ENCODE results near the gene TOMM6.

Gene TOMM6

DNA sequence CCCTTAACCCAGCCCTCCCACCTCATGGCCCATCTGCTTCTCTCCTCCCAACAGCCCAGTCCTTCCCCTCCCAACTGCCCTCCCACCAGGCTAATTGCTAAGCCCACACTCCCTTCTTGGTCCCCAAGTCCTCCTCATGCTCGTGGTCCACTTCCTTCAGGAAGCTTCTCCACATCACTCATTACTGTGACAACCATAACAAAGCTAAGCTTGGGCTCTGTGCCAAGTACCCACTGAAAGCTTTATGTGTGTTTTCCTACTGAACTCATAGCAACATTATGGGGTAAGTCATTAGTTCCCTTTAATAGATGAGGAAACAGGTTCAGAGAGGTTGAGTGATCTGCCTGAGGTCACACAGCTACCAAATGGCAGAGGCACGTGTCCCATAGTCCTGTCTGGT is 24.0 kb upstream of the TOMM6 start:
- no peak for DNase-seq (ENCODE audit: low read depth)

DNA sequence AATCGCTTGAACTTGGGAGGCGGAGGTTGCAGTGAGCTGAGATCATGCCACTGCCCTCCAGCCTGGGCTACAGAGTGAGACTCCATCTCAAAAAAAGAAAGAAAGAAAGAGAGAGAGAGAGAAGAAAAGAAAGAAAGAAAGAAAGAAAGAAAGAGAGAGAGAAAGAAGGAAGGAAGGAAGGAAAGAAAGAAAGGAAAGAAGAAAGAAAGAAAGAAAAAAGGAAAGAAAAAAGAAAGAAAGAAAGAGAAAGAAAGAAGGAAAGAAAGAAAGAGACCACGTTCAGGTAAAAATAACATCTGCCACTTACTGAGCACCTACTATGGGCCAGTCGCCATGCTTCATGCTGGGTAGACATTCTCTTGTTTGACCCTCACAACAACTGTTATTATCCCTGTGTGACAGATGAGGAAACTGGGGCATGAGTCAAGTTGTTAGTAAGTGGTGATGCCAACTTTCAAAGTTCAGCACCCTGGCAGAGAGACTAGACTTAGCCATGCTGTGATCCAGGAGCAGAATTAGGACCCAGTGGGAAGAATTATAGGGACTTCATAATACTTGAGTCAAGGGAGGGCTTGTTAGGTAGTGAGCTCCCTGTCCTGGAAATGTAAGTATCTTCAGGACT is 21.3 kb upstream of the TOMM6 start:
- DNase-seq (ENCODE audit: low read depth), result peak; percentile 27

DNA sequence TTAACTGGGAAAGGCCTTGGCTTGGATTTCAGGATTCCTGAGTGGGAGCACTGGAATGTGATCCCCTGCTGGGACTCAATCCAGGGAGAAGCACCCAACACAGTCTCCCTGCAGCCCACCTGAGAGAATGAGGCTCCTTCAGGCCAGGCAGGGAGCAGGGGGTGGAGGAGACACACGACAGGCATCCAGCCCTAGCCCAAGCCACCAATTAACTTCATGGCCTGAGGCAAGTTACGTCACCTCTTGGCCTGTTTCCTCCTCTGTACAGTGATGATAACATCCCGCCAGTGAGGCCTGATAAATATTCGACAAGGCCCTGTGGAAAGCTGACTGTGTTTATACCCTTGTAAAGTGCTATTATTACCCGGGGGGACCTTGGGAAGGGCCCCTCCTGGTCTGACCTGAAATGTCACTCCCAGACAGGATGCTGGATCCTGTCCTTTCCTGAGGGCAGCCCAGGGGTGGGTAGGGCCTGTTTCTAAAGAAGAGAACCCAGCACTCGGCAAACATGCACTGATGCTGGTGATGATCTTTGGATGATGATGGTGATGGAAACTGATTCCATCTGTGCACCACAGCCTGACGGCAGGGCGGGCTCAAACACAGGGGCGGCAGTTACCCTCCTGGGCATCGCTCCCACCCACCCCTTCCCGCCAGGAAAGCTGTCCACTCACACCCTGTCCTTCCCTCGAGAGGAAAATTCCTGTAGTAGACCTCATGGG is 20.2 kb upstream of the TOMM6 start:
- DNase-seq (ENCODE audit: low read depth), result peak; percentile 95

DNA sequence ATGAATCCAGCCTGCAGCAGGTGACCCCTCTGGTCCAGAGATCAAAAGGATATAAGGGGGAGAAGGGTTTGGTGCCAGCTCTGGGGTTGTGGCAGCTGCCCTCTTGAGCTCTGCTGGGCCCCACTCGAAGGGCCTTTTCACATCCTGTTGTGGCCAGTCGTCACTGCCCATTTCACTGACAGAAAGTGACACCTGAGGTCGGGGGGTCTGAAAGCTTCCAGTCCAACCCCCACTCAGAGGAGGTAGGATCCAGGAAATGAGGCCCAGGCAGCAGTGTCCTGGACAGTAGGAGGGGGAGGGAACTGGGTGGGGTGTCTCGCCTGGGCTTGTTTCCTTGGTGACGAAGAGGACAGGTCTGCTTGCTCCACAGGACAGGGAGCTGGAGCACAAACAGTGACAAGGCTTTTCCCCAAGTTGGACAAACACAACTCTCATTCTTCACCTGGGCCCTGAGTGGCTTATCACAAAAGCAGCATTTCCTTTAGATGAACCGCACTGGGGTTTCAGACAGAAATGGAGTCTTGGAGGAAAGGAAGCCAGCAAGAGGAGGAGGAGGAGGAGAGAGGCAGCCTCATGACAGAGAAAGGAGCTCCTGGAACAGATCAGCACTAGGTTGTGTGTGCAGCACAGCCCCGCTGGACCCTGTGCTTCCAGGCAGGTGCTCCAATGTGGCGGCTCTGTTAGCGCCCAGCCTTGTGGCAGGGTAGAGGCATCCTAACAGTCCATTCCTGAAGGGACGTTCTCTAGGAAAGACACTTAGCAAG is 18.8 kb upstream of the TOMM6 start:
- DNase-seq (ENCODE audit: low read depth), result no peak

DNA sequence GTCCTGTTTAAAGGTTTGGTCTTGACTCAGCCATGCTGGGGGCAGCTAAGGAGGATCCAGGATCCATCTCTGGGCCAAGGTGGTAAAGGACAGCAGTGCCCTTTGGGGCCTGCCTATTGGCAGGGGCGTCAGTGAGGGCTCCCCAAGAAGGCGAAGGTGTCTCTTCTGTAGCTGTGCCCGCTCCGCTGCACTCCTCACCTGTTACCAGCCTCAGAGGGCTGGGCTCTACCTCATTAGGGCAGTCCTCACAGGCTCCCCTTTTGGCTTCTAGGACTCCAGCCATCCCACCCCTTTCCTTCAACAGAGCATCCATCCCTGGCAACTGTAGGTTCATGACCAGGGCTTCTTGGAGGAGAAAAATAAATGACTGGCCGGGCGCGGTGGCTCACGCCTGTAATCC is 18.1 kb upstream of the TOMM6 start:
- no peak for DNase-seq (ENCODE audit: low read depth)

DNA sequence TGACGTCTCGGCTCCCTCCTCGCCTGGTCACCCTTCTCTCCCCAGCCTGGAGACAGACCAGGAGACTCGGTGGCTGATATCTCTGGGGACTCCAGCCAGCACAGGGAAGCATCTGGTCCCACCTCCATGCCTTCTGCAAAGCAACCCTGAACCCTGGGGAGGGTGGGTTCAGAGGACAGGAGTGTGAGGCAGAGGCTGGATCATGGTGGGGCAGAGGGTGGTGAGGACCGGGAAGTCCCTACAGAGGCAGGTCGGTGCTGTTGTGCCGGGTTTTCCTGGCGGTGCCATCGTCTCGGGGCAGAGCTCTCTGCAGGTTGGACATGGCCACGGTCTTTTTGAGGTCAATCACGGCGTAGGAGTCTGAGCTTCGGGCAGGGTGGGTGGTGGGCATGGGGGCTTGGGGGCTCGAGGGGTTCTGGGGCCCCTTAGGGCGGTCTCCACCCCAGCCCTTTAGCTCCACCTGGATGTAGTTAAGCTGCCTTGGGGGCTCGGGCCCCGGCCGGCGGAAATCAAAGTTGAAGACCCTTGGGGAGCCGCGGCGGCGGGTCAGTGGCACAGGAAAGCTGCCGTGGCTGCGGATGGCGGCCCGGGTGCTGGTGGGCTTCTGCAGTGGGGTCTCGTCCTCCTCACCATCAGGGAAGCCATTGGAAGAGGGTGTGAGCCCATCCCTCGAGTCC is 17.0 kb upstream of the TOMM6 start:
- no peak for DNase-seq (ENCODE audit: low read depth)

DNA sequence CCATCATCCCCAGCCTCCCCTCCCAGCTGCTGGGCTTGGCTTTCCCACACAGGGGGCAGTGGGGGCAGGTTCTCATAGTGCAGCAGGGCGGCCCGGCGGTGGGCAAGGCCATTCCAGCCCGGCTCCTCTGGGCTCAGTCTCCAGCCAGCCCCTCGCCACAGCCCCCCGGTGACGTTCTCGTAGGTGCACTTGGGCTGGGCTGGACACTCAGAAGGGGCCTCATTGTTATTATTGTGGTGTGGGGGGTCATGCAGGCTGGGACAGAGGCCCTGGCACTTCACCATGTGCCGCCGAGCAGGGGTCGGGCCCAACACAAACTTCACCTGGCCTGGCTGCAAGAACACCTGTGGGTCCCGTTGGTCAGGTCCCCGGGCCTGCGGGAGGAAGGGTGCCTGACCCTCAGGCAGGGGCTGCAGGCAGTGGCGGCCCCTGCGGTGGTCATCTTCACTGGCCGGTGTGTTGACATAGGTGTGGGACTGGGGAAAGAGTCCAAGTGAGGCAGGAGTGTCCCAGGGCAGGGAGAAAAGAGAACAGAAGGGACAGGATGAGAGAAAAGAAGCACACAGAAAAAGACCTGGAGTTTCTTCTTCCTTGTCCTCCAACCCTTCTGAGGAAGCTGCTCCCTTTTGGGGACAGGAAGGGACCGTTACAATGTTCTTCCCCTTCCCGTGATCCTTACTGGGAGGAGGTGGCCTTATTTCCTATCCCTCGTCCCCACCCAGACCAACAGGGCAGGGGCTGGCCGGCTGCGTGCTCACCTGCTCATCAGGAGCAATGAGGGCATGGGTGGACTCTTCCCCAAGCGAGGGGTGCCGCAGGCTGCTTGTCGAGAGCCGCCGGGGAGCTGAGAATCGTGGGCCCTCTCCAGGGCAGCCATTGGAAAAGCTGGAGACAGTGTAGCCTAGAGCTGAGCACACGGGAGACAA is 16.2 kb upstream of the TOMM6 start:
- no peak for DNase-seq (ENCODE audit: low read depth)

DNA sequence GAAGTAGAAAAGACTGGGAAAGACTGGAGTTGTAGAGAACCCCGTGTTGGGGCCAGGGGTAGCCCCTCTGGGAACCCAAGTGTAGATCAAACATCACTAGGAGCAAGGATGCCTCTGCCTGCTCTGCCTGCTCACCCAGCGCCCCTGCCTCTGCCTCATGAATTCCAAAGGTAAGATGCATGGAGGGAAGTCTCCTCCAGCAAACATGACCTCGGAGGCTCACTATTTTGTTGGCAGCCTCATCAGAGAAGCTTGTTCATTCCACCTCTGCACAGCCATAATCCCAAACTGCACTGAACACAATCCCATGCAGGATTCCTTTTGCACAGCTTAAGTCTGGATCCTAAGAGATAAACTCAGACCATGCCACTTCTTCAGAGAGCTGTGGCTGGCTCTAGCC is 12.7 kb upstream of the TOMM6 start:
- DNase-seq (ENCODE audit: low read depth), result no peak

DNA sequence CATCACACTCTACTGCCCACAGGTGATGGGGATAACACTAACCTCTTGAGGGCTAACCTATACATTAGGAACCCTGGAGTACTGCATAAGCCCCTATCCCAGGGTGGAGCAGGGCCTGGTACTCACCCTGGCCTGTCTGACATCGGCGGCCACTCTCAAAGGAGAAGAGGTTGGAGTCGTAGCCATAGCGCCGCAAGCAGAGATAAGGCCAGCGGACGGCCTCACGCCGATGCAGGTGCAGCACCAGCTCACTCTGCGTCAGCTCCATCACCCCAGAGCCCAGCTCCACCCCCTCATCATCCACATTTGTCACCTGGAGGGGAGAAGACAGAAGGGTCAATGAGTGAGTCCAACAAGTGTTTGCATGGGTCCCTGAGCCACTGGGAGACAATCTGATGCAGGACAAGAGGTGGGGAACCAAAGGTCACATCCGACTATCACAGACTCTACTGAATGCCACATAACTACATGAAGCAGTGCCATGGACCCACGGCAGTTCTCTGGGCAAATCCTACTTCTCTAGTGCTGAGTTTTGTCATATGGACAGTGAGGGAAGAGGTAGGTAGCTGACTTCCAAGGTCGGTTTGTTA is 12.1 kb upstream of the TOMM6 start:
- no peak for DNase-seq (ENCODE audit: low read depth)

DNA sequence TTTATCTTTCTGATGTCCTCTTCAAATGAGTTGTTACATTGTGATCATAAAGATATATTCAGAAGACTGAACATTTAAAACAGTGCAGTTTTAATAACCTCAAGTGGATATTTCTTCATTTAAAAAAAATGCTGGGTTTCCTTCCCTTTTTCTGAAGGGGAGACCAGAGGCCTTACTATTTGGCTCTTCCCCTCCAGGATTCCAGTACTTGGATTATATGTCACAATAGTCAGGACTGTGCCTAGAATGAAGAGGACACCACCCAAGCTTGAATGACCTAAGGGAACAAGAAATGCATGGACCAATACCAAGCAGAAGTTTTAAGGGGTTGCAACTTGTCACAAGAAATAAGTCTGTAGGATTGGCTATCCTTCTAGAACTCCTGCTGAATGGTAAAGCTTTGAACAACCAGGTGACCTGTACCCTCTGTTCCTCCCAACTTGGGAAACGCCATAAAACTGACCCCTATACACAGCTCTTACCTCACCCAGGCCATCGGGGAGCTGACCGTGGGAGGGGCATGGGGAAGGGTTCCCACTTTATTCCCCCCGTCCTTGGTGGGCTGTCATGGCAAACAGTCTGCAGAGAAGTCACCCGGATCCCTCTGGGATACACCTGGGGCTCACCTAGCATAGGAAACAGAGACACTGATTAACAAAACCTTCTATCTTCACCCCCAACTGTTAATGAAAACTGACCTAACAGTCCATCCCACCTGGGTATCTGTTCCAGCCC is 9.8 kb upstream of the TOMM6 start:
- DNase-seq (ENCODE audit: low read depth), result no peak

DNA sequence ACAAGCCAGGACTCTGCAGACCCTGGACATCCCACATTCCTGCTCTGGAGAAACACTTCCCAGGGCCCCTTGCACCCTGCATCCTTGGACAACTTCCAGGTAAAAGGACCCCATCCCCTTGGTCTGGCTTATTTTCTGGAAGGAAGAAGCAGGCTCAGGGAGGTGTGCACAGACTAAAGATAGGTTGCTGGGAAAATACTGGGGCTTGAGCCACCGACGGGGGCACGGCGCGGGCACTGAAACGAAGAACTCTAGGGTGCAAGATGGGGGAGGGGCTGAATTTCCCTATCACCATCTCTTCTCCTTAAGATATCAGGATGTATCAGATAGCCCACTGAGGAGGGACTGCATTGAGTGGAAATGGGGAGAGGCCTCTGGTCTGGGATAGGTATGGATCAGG is 8.6 kb upstream of the TOMM6 start:
- no peak for DNase-seq (ENCODE audit: low read depth)

DNA sequence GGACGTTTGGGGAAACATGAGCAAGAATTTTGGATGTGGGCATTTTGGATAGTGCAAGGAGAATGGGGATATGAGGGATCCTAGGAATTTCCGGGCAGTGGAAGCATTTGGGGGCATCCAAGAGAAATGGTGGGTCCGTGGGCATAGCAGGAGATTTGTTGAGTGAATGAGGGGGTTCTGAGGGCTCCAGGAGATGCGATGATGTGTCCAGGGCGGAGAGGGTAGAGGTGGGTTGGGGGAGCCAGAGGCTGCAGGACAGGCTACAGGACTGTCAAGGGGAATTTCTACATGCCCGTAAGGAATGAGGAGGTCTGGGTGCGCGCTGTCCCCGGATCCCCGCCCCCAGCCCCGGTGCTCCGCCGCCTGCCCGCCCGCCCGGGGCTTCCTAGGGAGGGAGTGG is 8.2 kb upstream of the TOMM6 start:
- DNase-seq (ENCODE audit: low read depth), result no peak

DNA sequence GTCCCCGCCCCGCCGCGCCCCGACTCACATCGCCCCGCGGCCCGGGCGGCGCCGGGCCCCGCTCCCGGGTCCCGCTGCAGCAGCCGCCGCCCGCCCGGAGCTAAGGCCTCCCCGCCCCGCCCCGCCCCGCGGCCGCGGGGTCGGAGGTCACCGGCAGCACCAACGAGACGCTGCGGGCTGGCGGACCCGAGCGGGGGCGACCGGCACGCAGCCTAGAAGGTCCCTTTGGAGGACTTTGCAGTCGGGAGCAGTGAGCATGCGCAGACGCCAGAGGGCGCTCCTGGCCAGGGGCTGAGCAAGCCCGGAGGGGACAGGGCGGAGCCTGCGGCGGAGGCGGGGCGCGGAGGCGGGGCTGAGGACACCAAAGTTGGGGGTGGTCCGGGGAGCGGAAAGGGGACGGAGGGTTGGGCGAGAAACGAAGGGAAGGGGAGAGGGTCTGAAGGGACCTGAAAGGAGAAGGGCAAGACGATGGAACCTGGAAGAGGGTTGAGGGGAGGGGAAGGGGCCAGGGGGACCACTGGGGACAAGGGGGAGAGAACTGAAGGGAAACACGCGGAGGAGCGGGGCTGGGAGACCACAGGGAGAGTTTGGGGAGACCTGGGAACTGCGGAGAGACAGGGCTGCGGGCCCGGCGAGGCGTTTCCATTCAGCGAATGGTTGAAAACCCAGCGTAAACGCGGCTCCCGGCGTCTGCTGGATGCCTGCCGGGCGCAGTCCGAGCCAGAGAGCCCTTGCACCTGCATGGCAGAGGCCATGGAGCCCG is 7.5 kb upstream of the TOMM6 start, which contains the start of gene FRS3:
FRS3 (minus strand) TSS at position 113 of the 763 bp plus-strand sequence. CDS start 2,913 bp downstream, outside the sequence.
- peak; percentile 90 for DNase-seq (ENCODE audit: low read depth)

DNA sequence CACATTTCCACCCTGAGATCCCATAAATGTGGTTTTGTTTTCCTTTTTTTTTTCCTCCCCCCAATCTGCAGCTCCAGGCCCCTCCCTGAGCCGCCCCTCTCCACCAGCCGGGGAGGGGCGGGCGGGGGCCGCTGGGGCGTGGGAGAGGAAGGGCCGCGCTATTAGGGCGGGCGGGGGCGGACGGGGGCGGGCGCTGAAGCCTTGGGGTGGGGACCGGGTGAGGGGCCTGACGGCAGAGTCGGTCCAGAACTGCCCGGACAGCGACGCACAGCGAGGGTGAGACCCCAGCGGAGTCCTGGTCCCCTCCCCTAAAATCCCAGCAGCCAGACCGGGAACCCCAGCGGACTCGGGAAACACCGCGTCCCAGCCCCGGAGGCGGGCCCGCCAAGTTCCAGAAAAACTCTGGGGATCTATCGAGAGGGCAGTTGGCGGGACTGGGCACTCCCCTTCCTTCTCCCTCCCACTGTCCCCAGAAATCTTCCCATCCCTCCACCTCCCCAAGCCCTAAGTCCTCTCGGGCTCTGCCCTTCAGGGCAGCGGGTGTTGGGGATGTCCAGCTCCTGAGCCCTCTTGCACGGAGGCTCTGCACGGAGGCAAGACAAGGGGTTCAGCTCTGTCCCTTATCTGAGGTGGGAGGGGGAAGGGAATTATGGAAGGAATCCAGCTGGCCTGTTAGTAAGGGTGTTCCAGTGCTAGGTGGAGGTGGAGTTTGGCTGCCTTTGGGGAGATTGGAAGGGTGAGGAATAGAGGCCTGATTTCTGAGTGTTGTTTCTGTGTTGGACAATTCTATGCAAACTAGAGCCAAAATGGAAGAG is 6.7 kb upstream of the TOMM6 start, which contains the start of gene PRICKLE4:
PRICKLE4 (plus strand) TSS at position 232 of the 815 bp plus-strand sequence. CDS start 2,692 bp downstream, outside the sequence.
- DNase-seq (ENCODE audit: low read depth), result no peak

DNA sequence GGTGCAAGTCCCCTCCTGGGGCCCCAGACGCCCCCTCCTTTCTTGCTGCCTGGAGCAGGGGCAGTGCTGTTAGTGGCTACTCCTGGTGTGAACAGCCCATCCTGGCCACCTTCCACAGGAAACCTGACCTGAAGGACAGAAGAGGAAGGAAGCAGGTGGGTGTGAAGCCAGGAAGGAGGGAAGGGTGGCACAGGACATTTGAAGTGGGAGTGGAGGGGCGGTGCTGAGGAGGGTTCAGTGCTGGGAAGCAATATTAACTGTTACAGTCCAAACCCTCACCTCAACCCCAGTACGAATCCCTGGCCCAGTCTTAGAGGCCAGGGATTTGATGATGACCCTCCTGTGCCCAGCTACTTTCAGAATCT is 6.1 kb upstream of the TOMM6 start:
- no peak for DNase-seq (ENCODE audit: low read depth)

DNA sequence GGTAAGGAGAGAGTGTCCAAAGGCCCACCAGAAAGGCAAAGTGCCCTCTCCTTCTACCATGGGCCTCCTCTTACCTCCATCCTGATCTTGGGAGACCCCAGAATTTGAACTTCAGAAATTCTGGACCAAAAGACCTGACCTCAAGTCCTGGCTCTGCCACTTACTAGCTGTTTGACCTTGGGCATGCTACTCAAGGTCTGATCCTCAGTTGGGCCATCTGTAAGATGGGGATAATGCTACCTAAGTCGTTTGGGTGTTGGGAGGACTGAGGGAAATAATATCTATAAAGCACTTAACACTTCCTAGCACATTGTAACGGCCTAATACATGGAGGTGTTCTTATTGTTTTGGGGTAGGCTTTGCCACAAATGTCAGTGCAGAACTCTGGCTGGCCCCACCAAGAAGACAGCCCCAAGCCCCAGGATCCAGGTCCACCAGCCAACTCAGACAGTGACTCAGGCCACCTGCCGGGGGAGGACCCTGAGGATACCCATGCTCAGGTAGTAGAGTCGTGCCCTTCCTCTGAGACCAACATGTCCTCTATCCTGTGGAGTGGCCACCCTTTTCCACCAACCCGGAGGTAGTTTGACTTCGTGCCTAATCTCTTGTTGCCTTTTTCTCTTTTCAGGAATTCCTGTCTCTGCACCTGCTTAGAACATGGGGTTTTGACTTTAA is 4.3 kb upstream of the TOMM6 start:
- DNase-seq (ENCODE audit: low read depth), result no peak

DNA sequence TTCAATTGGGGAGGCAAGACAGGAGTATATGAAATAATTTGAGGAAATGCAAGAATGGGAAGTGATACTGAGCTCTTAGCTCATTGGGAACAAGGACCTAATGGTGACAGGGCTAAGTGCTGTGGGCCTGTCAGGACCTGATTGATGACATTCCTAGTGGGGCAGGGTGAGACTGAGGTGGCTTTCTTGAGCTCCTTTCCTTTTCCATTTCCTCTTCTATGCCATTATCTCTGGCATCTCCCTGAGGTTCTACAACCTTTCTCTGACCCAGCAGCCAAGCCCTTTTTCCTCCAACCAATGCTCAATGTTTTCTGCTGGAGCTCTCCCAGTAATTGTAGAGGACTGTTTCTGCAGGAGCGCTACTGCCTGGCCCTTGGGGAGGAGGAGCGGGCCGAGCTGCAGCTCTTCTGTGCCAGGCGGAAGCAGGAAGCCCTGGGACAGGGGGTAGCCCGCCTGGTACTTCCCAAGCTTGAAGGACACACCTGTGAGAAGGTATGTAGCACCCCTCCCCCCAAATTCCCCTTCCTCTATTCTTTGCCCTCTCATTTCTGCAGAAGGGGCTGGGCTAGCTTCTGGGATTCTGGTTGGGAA is 2.8 kb upstream of the TOMM6 start:
- DNase-seq (ENCODE audit: low read depth), result no peak

DNA sequence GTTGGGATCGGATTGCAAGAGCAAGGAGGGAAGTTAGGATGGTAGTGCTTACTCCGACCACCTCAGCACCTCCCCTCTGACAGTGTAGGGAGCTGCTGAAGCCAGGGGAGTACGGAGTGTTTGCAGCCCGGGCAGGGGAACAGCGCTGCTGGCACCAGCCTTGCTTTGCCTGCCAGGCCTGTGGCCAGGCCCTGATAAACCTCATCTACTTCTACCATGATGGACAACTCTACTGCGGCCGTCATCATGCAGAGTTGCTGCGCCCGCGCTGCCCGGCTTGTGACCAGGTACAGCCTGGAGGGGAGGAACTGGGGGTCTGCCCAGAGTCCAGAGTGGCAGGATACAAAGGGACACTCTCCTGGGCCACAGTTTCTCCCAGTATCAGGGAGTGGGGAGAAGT is 2.2 kb upstream of the TOMM6 start:
- no peak for DNase-seq (ENCODE audit: low read depth)
